Smooth muscle cell (in vitro differentiated cells): ENCODE measurements around the gene RDH5. TPM values are rescaled to one million over a fixed set of nuclear protein-coding genes. Genes with fewer than 3 reads are reported as not detected.
A peak's percentile ranks its signal among the peaks of the same experiment; 100 is the strongest.
"Not testable (repeated sequence)": the region's sequence is repeated elsewhere in the genome, so short reads cannot be mapped to it uniquely, and the experiment has no call there.

Experiments used
- DNase-seq: peaks from one replicate; lab custom pipeline; 2025; ENCODE audit not compliant: unreplicated experiment; lab: John Stamatoyannopoulos, UW
- H2AFZ ChIP-seq: fragments of 200-600 bp; sonication (generic); 2 replicates; pipeline ENCODE4 v1.6.0; 2016; ENCODE audit warnings: antibody characterized with exemption, low read depth, mild to moderate bottlenecking
- H3F3A ChIP-seq: fragments of 200-600 bp; sonication (generic); 2 replicates; pipeline ENCODE4 v1.6.0; 2017; ENCODE audit warnings: antibody characterized with exemption, low read depth
- H3K27ac ChIP-seq: fragments of 200-600 bp; sonication (generic); 2 replicates; pipeline ENCODE4 v1.5.1; 2016; ENCODE audit warnings: low read depth, mild to moderate bottlenecking
- H3K27me3 ChIP-seq: fragments of 200-600 bp; sonication (generic); 2 replicates; pipeline ENCODE4 v1.6.1; 2016; ENCODE audit warnings: low read depth, mild to moderate bottlenecking
- H3K36me3 ChIP-seq: fragments of 200-600 bp; sonication (generic); 2 replicates; pipeline ENCODE4 v1.5.1; 2016; ENCODE audit warnings: low read depth
- H3K4me1 ChIP-seq: fragments of 200-600 bp; sonication (generic); 2 replicates; pipeline ENCODE4 v1.5.1; 2016; ENCODE audit warnings: low read depth
- H3K4me2 ChIP-seq: fragments of 200-600 bp; sonication (generic); 2 replicates; pipeline ENCODE4 v1.6.0; 2016; ENCODE audit warnings: mild to moderate bottlenecking
- H3K4me3 ChIP-seq: fragments of 200-600 bp; sonication (generic); 2 replicates; pipeline ENCODE4 v1.5.1; 2016; ENCODE audit warnings: mild to moderate bottlenecking
- H3K79me2 ChIP-seq: fragments of 200-600 bp; sonication (generic); 2 replicates; pipeline ENCODE4 v1.6.0; 2016; ENCODE audit warnings: low read depth, mild to moderate bottlenecking
- H3K9ac ChIP-seq: fragments of 200-600 bp; sonication (generic); 2 replicates; pipeline ENCODE4 v1.6.0; 2016; ENCODE audit warnings: low read depth
- H3K9me3 ChIP-seq: fragments of 200-600 bp; sonication (generic); replicated peaks from 2 replicates; pipeline ENCODE4 v1.5.1; 2016; ENCODE audit warnings: low read depth
- H4K20me1 ChIP-seq: fragments of 200-600 bp; sonication (generic); 2 replicates; pipeline ENCODE4 v1.6.0; 2016; ENCODE audit warnings: low read depth
- WGBS: methylation state at CpG from one replicate; pipeline ENCODE4 v1.1.7; 2016; ENCODE audit warnings: low lambda C conversion rate; 5-methylcytosine and 5-hydroxymethylcytosine counted together
- polyA plus RNA-seq: library from polyadenylated mRNA; unstranded; fragments of >200 nt; fragmentation: Nextera tagmentation; extraction: Ambion mirVana; gene quantifications from 2 replicates; pipeline ENCODE4 v1.2.1, GENCODE V29; 2016
- total RNA-seq: library from RNA; depleted of rRNA; stranded (reverse); fragments of >200 nt; gene quantifications from 2 replicates; pipeline ENCODE4 v1.2.3, GENCODE V29; 2014
- TF ChIP-seq, protein P1 (sequence below): fragments of 200-600 bp; sonication (generic); IDR thresholded peaks from 2 replicates; pipeline ENCODE4 v1.5.1; 2017; ENCODE audit warnings: borderline replicate concordance, mild to moderate bottlenecking, antibody characterized with exemption; ENCODE audit not compliant: insufficient read depth, poor library complexity, severe bottlenecking

The RDH5 gene
- total and polyA plus RNA-seq, 2 experiments from 2014 or later: 3.7 TPM; not detected in 1

DNA sequence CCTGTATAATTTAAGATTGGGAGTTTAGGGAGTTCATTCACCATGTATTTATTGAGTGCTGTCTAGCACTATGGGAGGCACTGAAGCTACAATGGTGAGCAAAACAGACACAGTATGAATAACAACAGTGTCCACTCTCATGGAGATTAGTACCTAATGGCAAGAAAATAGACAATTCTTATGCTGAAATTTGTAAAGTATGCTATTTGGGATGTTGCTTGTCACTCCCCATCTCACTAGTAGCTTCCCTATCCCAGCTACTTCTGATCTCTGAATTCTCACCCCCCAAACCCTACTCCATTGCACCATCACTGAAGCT lies 26.7 kb downstream of the RDH5 start:
- Histone ChIP-seq H3K79me2 (peaks cover 7% of the 10 kb centered on the region), H3K27ac (no peak overlapping the region), H3K9me3 (no peaks in the 10 kb centered on the region), H4K20me1 (peaks cover 48% of the 10 kb centered on the region), H3K4me1 (peaks cover 34% of the 10 kb centered on the region), H3K36me3 (peaks cover 5% of the 10 kb centered on the region), H3K27me3 (no peaks in the 10 kb centered on the region), H3K9ac (no peak overlapping the region), H2AFZ (no peak overlapping the region), H3K4me3 (no peak overlapping the region), H3K4me2 (no peak overlapping the region), H3F3A (no peaks in the 10 kb centered on the region)
- no peak for DNase-seq
- TF ChIP-seq, protein P1, sequence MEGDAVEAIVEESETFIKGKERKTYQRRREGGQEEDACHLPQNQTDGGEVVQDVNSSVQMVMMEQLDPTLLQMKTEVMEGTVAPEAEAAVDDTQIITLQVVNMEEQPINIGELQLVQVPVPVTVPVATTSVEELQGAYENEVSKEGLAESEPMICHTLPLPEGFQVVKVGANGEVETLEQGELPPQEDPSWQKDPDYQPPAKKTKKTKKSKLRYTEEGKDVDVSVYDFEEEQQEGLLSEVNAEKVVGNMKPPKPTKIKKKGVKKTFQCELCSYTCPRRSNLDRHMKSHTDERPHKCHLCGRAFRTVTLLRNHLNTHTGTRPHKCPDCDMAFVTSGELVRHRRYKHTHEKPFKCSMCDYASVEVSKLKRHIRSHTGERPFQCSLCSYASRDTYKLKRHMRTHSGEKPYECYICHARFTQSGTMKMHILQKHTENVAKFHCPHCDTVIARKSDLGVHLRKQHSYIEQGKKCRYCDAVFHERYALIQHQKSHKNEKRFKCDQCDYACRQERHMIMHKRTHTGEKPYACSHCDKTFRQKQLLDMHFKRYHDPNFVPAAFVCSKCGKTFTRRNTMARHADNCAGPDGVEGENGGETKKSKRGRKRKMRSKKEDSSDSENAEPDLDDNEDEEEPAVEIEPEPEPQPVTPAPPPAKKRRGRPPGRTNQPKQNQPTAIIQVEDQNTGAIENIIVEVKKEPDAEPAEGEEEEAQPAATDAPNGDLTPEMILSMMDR: no peak

DNA sequence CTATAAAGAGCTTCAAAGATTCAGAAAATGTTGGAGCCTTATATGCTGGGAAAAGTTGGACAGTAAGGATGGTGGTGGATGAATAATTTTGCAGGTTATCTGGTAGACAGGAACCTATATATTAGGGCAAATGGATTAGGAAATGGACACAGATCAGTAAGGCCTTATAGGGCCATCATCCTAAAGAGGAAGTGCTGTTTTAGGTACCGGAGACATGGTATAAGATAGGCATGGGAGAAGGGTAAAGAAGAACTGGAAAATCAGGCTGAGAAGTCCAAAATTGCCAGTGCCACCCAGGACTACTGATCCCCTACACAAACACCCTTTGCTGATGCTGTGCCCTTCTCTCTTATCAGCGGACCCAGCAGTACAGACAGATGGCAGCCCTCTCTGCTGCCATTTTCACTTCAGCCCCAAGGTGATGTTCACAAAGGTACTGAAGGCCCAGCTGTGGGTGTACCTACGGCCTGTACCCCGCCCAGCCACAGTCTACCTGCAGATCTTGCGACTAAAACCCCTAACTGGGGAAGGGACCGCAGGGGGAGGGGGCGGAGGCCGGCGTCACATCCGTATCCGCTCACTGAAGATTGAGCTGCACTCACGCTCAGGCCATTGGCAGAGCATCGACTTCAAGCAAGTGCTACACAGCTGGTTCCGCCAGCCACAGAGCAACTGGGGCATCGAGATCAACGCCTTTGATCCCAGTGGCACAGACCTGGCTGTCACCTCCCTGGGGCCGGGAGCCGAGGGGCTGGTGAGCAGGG lies 28.2 kb downstream of the RDH5 start:
- 97% methylated on average over 18 of the region's 18 CpGs for WGBS
- Histone ChIP-seq H3K27me3 (no peaks in the 10 kb centered on the region), H2AFZ (no peak overlapping the region), H3F3A (no peaks in the 10 kb centered on the region), H3K4me3 (no peak overlapping the region), H3K27ac (no peak overlapping the region), H4K20me1 (peaks cover 48% of the 10 kb centered on the region), H3K9me3 (no peaks in the 10 kb centered on the region), H3K79me2 (peaks cover 7% of the 10 kb centered on the region), H3K4me2 (no peak overlapping the region), H3K4me1 (peaks cover 31% of the 10 kb centered on the region), H3K9ac (no peak overlapping the region), H3K36me3 (peaks cover 5% of the 10 kb centered on the region)
- TF ChIP-seq, protein P1: no peak
- no peak for DNase-seq

DNA sequence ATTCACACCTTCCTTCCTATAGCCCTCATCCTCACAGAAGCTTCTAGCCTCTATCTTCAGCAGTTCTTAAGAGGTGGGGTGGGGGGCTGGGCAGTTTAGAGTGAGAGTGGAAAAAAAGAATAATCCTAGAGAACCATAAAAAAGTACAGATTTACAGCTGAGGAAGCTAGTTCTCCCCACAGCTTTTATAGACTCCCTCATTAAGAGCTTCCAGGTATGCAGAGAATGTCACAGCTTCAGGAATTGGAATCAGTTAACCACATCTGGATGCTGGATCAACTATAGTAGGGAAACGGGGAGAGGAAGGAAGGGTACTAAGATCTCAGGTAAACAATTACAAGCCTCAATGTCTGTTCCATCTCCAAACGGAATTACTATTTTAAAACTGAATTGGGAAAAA lies 35.1 kb downstream of the RDH5 start:
- Histone ChIP-seq H2AFZ (no peak overlapping the region), H3K4me3 (no peak overlapping the region), H3K9me3 (no peaks in the 10 kb centered on the region), H3K27ac (peak overlapping the region; percentile 24), H3K27me3 (no peaks in the 10 kb centered on the region), H3K36me3 (peaks cover 21% of the 10 kb centered on the region), H4K20me1 (peaks cover 11% of the 10 kb centered on the region), H3K79me2 (no peaks in the 10 kb centered on the region), H3K9ac (no peak overlapping the region), H3K4me1 (peaks cover 13% of the 10 kb centered on the region), H3K4me2 (no peak overlapping the region), H3F3A (peaks cover 8% of the 10 kb centered on the region)
- DNase-seq: no peak
- TF ChIP-seq, protein P1: no peak
- WGBS: 35% methylated on average over 2 of the region's 2 CpGs

DNA sequence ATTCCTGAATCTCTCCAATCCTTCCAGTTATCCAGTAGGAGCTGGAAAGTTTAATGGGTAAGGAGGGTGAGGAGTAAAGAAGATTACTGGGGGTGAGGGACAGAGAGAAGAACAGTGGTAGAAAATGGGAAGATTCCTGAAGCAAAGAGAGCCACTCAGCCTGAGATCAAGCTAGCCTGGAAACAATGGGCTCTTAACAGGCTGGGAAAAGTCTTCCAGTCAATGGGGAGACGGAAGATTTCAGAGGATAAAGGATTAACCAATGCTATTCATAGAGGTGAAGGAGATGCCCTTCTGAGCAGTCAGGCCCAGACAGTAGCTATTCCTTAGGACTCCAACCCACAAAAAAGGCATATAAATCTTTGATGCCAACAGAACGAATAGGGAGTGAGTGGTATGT lies 37.5 kb downstream of the RDH5 start:
- H3F3A ChIP-seq: peaks cover 8% of the 10 kb centered on the region
- H4K20me1 ChIP-seq: peaks cover 24% of the 10 kb centered on the region
- H3K4me1 ChIP-seq: peaks cover 13% of the 10 kb centered on the region
- 62% methylated on average over 2 of the region's 2 CpGs for WGBS
- TF ChIP-seq, protein P1: no peak
- no peak for DNase-seq
- H2AFZ ChIP-seq: no peak overlapping the region
- H3K27ac ChIP-seq: no peak overlapping the region
- peaks cover 3% of the 10 kb centered on the region for H3K79me2 ChIP-seq
- H3K36me3 ChIP-seq: peaks cover 20% of the 10 kb centered on the region
- H3K4me3 ChIP-seq: no peak overlapping the region
- no peaks in the 10 kb centered on the region for H3K9me3 ChIP-seq
- H3K4me2 ChIP-seq: no peak overlapping the region
- no peaks in the 10 kb centered on the region for H3K27me3 ChIP-seq
- no peak overlapping the region for H3K9ac ChIP-seq

DNA sequence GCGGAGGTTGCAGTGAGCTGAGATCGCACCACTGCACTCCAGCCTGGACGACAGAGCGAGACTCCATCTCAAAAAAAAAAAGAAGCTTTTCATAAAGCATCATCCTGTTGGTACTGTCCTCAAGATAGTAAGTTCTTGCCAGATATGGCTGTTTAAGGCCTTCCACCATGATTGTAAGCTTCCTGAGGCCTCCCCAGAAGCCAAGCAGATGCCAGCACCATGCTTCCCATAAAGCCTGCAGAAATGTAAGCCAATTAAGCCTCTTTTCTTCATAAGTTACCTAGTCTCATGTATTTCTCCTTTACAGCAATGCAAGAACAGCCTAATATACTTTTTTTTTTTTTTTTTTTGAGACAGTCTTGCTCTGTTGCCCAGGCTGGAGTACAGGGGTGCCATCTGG lies 38.4 kb downstream of the RDH5 start:
- H3K27me3 ChIP-seq, H3K79me2 ChIP-seq, H2AFZ ChIP-seq, DNase-seq, H3K27ac ChIP-seq, H3K4me3 ChIP-seq, H3K4me2 ChIP-seq, H3K9ac ChIP-seq, H3K9me3 ChIP-seq, H3F3A ChIP-seq: not testable (repeated sequence)
- 98% methylated on average over 4 of the region's 4 CpGs for WGBS
- Histone ChIP-seq H4K20me1 (peaks cover 30% of the 10 kb centered on the region), H3K4me1 (peaks cover 13% of the 10 kb centered on the region), H3K36me3 (peaks cover 20% of the 10 kb centered on the region)
